ENCODE results near the gene TCF3.

TCF3 gene

DNA sequence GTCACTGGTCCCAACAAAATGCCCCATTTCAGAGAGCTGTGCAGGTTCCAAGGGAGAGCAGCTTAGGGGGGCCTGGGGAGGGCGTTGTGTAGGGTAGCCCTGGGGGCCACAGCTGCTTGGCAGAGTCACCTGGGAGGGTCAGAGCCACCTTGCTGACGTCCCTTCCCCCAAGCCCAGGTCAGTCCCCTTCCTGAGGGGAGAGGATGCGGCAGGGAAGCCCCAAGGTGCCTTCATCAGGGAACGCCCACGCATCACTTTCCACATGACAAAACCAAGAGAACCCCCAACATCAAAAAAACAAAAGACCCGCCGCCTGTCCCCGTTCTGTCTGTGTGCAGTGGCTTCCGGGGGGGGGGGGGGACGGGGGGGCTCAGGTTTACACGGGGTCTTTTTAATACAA is 41.8 kb downstream of the TCF3 start:
- H4K20me1 ChIP-seq (ENCODE audit: low read depth, low read length): no peaks in the 10 kb centered on the region
- H3K9me3 ChIP-seq (ENCODE audit: insufficient read depth, low read length): no peaks in the 10 kb centered on the region
- no peak overlapping the region for H2AFZ ChIP-seq (ENCODE audit: low read depth, low read length, severe bottlenecking)
- no peak for TF ChIP-seq EZH2phosphoT487 (conservative IDR thresholded peaks at IDR 0.05; ENCODE audit: low read length)
- TF ChIP-seq, protein P1, sequence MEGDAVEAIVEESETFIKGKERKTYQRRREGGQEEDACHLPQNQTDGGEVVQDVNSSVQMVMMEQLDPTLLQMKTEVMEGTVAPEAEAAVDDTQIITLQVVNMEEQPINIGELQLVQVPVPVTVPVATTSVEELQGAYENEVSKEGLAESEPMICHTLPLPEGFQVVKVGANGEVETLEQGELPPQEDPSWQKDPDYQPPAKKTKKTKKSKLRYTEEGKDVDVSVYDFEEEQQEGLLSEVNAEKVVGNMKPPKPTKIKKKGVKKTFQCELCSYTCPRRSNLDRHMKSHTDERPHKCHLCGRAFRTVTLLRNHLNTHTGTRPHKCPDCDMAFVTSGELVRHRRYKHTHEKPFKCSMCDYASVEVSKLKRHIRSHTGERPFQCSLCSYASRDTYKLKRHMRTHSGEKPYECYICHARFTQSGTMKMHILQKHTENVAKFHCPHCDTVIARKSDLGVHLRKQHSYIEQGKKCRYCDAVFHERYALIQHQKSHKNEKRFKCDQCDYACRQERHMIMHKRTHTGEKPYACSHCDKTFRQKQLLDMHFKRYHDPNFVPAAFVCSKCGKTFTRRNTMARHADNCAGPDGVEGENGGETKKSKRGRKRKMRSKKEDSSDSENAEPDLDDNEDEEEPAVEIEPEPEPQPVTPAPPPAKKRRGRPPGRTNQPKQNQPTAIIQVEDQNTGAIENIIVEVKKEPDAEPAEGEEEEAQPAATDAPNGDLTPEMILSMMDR (IDR thresholded peaks at IDR 0.05; ENCODE audit: insufficient read depth, low read length, poor library complexity, severe bottlenecking): no peak
- H3K9ac ChIP-seq (ENCODE audit: low read length): no peak overlapping the region
- H3K36me3 ChIP-seq (ENCODE audit: low read length): peaks cover 6% of the 10 kb centered on the region; the same call in 1 of the 2 replicates
- H3K27ac ChIP-seq (ENCODE audit: low read depth, low read length): peak overlapping the region; percentile 29; the same call in 1 of the 2 replicates
- no peak overlapping the region for H3K4me2 ChIP-seq (ENCODE audit: low read depth, low read length, poor library complexity, severe bottlenecking)
- no peaks in the 10 kb centered on the region for H3K9me2 ChIP-seq (replicated peaks; ENCODE audit: insufficient read depth, low read length)
- H3K27me3 ChIP-seq (ENCODE audit: low read length): no peaks in the 10 kb centered on the region
- peaks cover 60% of the 10 kb centered on the region for H3F3A ChIP-seq (ENCODE audit: insufficient read depth)
- H3K4me3 ChIP-seq (ENCODE audit: insufficient read depth, low read length, poor library complexity, severe bottlenecking): no peak overlapping the region
- H3K79me2 ChIP-seq (ENCODE audit: insufficient read depth, low read length): no peaks in the 10 kb centered on the region

DNA sequence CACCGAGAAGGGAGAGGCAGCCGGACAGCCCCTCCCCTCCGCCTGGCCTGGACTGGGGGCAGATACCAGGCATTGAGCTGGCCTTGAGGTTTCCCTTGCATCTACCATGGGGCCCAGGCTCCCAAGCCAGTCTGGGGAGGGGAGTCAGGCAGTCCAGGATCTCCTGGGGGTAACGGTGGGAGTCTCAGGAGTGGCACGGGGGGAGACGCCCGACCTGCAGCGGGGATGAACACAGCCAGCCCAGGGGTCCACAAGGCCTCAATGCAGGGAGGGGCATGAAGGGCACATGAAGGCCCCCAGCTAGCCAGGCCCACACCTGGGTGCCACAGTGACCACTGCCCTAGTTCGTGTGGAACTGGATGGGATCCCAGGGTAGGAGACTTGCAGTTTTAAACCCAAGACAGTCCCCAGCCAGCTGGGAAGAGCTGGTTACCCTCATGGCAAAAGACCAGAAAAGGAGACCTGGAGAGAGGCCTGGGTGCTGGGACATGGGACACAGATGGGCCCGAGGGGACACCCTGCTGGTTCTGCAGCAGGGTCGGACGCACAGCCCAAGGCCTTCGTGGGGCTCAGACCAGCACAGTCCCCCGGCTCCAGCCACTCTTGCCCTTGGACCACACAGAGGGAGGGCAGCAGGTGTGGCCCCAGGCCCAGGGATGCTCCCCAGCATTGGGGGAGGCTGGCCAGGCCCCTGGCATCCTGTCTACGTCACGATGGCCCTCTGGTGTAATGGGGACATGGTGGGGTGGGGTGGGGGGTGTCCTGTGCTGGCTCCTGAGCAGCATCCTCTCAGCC is 42.5 kb downstream of the TCF3 start:
- TF ChIP-seq, protein P1 (IDR thresholded peaks at IDR 0.05; ENCODE audit: insufficient read depth, low read length, poor library complexity, severe bottlenecking): no peak
- TF ChIP-seq EZH2phosphoT487 (conservative IDR thresholded peaks at IDR 0.05; ENCODE audit: low read length): no peak
- Histone ChIP-seq H3K27ac (ENCODE audit: low read depth, low read length) (peak overlapping the region; percentile 93), H3K4me3 (ENCODE audit: insufficient read depth, low read length, poor library complexity, severe bottlenecking) (no peak overlapping the region), H3K36me3 (ENCODE audit: low read length) (peaks cover 6% of the 10 kb centered on the region; the same call in 1 of the 2 replicates), H3F3A (ENCODE audit: insufficient read depth) (peaks cover 61% of the 10 kb centered on the region), H3K27me3 (ENCODE audit: low read length) (no peaks in the 10 kb centered on the region), H4K20me1 (ENCODE audit: low read depth, low read length) (no peaks in the 10 kb centered on the region), H3K9ac (ENCODE audit: low read length) (no peak overlapping the region), H3K79me2 (ENCODE audit: insufficient read depth, low read length) (peaks cover 4% of the 10 kb centered on the region), H2AFZ (ENCODE audit: low read depth, low read length, severe bottlenecking) (no peak overlapping the region), H3K9me3 (ENCODE audit: insufficient read depth, low read length) (no peaks in the 10 kb centered on the region), H3K4me2 (ENCODE audit: low read depth, low read length, poor library complexity, severe bottlenecking) (no peak overlapping the region), H3K9me2 (replicated peaks; ENCODE audit: insufficient read depth, low read length) (no peaks in the 10 kb centered on the region)

DNA sequence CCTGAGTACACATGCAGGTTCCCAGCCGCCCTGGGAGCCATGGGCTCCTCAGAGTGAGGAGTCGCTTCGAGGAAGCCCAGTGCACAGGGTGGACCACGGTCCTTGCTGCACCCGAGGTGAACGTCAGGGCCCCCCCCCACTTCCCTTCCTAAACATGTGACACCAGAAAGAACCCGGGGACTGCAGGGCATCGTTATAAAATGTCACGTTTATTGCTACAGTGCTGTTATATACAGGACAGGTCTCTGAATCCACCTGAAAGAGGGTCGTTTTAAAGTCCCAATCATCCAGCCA is 43.4 kb downstream of the TCF3 start:
- H2AFZ ChIP-seq (ENCODE audit: low read depth, low read length, severe bottlenecking): no peak overlapping the region
- peaks cover 61% of the 10 kb centered on the region for H3F3A ChIP-seq (ENCODE audit: insufficient read depth)
- H3K27ac ChIP-seq (ENCODE audit: low read depth, low read length): peak overlapping the region; percentile 93
- no peak overlapping the region for H3K4me2 ChIP-seq (ENCODE audit: low read depth, low read length, poor library complexity, severe bottlenecking)
- H4K20me1 ChIP-seq (ENCODE audit: low read depth, low read length): no peaks in the 10 kb centered on the region
- no peaks in the 10 kb centered on the region for H3K9me3 ChIP-seq (ENCODE audit: insufficient read depth, low read length)
- H3K9me2 ChIP-seq (replicated peaks; ENCODE audit: insufficient read depth, low read length): no peaks in the 10 kb centered on the region
- TF ChIP-seq, protein P1 (IDR thresholded peaks at IDR 0.05; ENCODE audit: insufficient read depth, low read length, poor library complexity, severe bottlenecking): no peak
- TF ChIP-seq EZH2phosphoT487 (conservative IDR thresholded peaks at IDR 0.05; ENCODE audit: low read length): no peak
- H3K36me3 ChIP-seq (ENCODE audit: low read length): peaks cover 6% of the 10 kb centered on the region; the same call in 1 of the 2 replicates
- H3K9ac ChIP-seq (ENCODE audit: low read length): no peak overlapping the region
- H3K27me3 ChIP-seq (ENCODE audit: low read length): no peaks in the 10 kb centered on the region
- H3K79me2 ChIP-seq (ENCODE audit: insufficient read depth, low read length): peaks cover 12% of the 10 kb centered on the region
- H3K4me3 ChIP-seq (ENCODE audit: insufficient read depth, low read length, poor library complexity, severe bottlenecking): no peak overlapping the region
